GM21737 (cell line): ENCODE measurements around the gene SERPINI1.

Source experiments
- ATAC-seq: cut with Tn5 transposase; IDR thresholded peaks from one replicate; pipeline ENCODE4 v1.9.1; 2021; ENCODE audit warnings: mild to moderate bottlenecking, moderate library complexity; ENCODE audit not compliant: unreplicated experiment

The SERPINI1 gene

DNA sequence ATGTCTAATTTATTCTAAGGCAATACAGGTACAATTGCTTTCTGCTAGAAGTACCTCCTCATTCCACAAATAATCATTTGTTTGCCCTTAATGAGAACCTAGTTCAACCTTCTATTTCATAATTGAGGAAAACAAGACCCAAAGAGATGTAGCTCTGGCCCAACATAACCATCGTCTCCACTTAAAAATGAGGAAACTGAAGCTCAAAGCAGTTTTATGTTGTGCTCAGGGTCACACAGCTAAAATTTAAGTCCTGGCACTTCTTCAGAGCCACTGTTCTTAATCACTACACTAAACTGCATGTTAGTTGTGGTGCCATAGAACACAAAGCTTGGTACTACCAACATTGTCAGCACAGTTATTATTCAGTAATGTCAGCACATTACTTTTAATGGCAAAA lies 108.0 kb downstream of the SERPINI1 start:
- no peak for ATAC-seq

DNA sequence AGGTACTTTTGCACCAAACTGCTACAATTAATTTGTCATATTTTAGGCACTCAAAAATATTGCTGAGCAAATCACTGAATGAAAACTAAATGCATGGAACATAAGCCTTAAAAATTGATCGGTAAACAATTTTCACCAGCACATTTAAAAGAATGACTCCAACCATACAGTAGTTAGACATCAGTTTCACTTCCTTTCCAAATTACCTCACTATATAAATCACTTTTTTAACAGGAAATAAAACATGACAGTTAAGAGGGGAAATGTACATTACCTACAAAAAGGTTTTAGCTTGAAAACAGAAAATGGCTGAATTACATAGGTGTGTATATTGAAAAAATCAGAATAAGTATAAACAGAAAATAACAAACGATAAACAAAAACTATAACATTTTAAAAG lies 108.4 kb downstream of the SERPINI1 start:
- no peak for ATAC-seq

DNA sequence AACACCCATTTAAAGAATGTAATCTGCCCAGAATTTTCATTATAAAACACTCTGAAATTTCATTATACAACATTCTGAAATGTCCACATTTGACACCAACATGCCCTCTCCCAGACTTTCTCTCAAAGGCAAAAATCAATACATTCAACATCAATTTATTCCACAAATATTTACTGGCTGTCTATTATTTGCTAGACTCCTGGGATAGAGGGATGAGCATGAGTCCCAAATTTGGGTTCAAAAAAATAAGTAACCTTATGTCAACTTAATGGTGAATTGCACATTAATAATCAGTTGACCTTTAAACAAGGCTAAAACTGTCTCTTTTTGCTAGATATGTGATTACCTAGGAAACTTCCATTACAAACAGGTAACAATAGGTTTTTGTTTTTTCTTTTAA lies 109.0 kb downstream of the SERPINI1 start:
- ATAC-seq = no peak

GRCh38 chr3:167851171-167851570 lies 115.7 kb downstream of the SERPINI1 start:
- ATAC-seq = no peak

GRCh38 chr3:167851749-167852148 lies 116.2 kb downstream of the SERPINI1 start:
- ATAC-seq = no peak

DNA sequence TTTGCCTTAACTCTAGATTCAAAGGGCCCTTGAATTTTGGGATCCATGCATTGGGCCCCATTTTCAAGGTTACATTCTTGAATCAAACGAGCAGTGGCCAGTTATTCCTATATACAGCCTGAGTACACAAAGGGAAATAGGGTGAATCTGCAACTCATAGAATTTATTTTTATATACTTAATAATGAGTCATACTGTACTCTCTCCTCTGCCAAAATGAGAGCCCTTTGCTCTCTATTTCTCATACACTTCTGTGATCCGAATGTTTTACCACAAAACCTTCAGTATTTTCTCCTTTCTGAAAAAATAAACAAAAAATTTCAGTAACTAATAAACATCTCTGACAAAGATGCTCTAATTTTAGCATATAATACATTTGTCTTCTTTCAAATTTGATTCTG lies 116.7 kb downstream of the SERPINI1 start:
- no peak for ATAC-seq

GRCh38 chr3:167854063-167854462 lies 118.5 kb downstream of the SERPINI1 start:
- ATAC-seq = no peak

DNA sequence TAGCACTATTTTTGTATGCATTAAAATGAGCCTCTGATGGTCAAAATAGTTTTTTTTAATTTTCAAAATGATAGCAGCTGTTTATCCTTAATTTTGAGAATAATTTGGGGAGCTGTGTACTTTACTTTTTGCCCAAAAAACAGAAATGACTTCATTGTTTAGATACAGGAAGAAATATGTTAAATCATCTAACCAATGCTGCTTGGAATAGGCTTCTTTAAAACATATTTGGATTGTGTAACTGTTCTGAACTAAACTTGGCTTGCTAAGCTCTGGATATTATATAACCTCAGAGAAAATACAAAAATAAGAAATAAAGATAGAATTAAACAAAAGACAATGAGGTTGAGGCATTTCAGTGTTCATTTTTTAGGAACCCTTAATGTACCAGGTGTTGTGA lies 119.3 kb downstream of the SERPINI1 start:
- no peak for ATAC-seq

- no peak for ATAC-seq
Observed at GRCh38 chr3:167855306-167855705, 119.8 kb downstream of the SERPINI1 start.

DNA sequence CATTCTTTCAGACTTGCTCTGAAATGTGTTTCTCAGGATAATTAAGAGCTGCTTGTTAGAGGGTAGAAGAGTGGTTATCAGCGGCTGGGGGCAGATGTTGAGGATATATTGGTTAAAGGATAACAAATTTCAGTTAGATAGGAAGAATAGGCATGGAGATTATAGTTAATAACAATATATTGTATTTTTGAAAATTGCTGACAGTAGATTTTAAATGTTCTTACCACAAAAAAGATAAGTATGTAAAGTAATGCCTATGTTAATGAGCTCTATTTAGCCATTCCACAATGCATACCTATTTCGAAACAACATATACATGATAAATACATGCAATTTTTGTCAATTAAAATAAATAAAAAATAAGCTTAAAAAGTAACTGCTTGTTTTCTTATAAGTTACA lies 123.3 kb downstream of the SERPINI1 start:
- ATAC-seq = no peak

DNA sequence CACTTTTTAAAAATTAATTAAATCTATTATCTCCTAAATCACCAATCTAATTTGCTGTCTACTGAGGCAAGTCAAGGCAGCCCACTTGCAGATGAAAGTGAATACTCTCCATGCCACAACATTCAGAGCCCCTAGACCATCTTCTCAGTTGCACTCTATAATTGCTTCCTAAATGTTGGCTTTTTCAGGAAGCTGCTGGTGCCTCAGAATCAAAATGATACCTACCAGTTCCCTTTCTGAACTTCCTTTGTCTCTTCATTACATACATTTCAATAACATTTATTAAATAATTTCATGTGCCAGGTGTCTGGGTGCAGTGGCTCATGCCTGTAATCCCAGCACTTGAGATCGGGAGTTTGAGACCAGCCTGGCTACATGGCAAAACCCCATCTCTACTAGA lies 124.1 kb downstream of the SERPINI1 start:
- no peak for ATAC-seq

- no peak for ATAC-seq
Observed at GRCh38 chr3:167861649-167862048, 126.1 kb downstream of the SERPINI1 start.

DNA sequence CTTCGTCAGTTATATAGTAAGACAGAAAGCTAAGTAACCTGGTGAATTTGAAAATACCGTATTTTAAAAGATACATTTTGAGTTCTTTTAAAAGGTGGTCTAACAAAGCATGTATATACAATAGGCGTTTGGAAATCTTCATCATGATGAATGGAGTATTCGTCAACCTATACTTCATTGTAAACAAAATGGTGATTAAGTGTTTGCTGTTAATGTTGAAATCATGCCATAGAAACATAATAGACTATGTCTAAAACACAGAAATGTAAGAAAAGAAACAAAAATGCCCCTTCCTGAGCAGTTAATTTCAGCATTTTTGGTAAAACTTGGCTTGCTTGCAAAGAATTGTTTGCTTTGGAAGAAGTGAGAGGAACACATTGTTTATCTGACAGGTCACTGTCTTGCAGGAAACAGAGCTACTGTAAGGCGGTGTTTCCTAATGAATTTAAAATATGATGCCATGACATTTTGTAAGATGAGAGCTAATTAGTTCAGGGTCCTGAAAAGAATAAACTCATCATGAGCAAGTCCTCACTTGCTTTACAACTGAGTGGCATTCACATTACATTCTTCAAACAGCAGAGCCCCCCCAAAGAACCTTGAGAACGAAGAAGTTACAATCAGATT lies 126.7 kb downstream of the SERPINI1 start:
- ATAC-seq = no peak

DNA sequence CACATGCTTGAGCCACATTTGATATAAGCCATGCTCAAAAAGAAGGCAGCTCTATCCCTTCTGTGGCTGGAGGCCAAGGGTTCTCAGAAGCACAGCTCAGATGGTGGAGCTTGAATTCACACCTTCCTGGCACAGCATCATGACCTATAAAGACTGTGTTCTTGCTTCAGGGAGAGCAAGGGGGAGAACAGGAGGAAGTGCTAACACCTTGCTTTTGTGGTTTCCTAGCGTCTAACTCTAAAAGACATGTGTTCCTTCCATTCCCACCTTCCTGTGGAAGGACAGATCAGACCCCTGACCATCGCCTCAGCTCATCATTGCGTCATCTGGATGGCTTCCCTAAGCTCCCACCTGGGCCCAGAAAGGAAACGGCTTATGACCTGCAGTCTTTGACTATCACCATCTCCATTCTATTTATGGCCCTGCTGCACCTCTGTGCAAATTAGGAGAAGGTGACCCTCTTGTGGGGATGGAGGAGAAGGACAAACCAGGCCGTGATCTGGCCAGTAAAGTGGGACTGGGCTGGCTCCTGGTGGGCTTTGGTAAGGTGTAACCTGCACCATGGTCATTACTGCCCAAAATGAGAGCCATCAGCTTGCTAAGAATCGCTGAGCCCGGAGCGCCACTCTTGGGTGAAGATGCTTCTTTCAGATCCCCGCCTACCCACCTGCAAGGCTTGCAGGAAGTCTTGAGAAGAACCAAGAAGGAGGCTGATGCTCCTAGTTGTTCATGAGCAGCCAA lies 128.5 kb downstream of the SERPINI1 start:
- ATAC-seq = no peak

- no peak for ATAC-seq
Observed at GRCh38 chr3:167864552-167864874, 129.0 kb downstream of the SERPINI1 start.

DNA sequence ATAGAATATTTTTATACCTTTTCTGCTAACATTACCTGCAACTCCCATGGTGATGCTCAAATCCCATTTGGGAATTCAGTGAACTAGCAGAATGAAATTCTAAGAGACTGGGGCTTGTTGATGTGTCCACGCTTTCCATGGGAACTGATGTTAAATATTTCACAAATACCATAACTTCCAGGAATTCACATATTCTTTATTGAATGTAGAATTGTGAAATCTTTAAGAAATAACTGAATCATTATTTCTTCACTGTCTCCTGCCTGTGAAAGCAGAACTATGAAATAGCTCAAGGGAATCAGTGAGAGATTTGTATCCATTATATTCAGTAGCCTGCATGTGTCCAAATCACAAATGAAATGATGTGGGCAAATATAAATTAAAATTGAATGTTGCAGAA lies 130.8 kb downstream of the SERPINI1 start:
- ATAC-seq = no peak

- no peak for ATAC-seq
Observed at GRCh38 chr3:167867981-167868380, 132.5 kb downstream of the SERPINI1 start.

DNA sequence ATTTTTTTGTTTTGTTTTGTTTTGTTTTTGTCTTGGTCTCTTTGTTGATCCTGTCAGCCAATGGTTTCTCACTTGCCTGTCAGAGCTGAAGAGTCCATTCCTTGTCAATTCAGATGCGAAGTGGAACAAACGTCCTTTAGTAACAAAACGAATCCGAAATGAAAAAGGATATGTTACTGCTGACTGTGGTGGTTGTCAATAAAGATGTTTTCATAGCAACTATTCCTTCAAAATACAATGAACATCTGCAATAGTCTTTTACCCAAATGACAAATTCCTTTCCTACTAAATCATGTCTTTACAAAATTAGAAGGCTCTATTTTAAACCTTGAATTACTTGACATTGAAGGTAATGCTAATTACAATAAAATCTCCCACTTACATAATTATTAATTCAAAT lies 134.7 kb downstream of the SERPINI1 start:
- ATAC-seq = no peak

GRCh38 chr3:167870759-167871158 lies 135.2 kb downstream of the SERPINI1 start:
- ATAC-seq = no peak

- ATAC-seq = no peak
Observed at GRCh38 chr3:167872032-167872431, 136.5 kb downstream of the SERPINI1 start.

DNA sequence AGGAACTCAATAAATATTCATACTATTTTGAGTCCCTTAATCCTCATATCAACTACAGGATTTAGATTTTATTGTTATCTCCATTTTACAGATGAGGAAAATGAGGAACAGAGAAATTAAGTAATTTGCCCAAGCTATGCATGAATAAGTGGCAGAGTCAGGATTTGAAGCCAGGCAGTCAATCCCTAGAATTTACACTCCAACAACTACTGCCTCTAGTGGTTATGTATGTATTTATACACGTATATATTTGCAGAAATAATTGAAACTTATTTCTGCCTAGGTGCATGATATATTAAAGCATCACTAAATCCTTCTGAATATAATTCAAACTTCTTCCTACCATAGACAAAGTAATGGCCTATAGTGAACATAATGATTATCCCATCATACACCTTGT lies 137.4 kb downstream of the SERPINI1 start:
- no peak for ATAC-seq

GRCh38 chr3:167874671-167875372 lies 139.3 kb downstream of the SERPINI1 start:
- no peak for ATAC-seq
